GM23248 (cell line): ENCODE results near the gene SBDS. TPM values are rescaled to one million over a fixed set of nuclear protein-coding genes. Genes with fewer than 3 reads are reported as not detected.
"Not testable (repeated sequence)": the region's sequence is repeated elsewhere in the genome, so short reads cannot be mapped to it uniquely, and the experiment has no call there.

Experiments used
- DNase-seq: peaks from one replicate; pipeline ENCODE4 v3.0.0-alpha.2; 2015
- H2AFZ ChIP-seq: fragments of 200-600 bp; sonication (generic); 2 replicates; pipeline ENCODE4 v1.6.1; 2016; ENCODE audit warnings: antibody characterized with exemption
- H3F3A ChIP-seq: fragments of 200-600 bp; sonication (generic); 2 replicates; pipeline ENCODE4 v1.6.1; 2016; ENCODE audit warnings: mild to moderate bottlenecking, antibody characterized with exemption, mixed run types; ENCODE audit not compliant: insufficient read depth
- H3K27ac ChIP-seq: fragments of 200-600 bp; sonication (generic); 2 replicates; pipeline ENCODE4 v1.5.1; 2016; ENCODE audit warnings: mild to moderate bottlenecking
- H3K27me3 ChIP-seq: fragments of 200-600 bp; sonication (generic); replicated peaks from 2 replicates; pipeline ENCODE4 v1.6.1; 2016; ENCODE audit warnings: mild to moderate bottlenecking; ENCODE audit not compliant: insufficient read depth
- H3K36me3 ChIP-seq: fragments of 200-600 bp; sonication (generic); 2 replicates; pipeline ENCODE4 v1.6.1; 2016; ENCODE audit warnings: low read depth, mild to moderate bottlenecking
- H3K4me1 ChIP-seq: fragments of 200-600 bp; sonication (generic); 2 replicates; pipeline ENCODE4 v1.6.1; 2016; ENCODE audit warnings: mild to moderate bottlenecking; ENCODE audit not compliant: insufficient read depth
- H3K4me2 ChIP-seq: fragments of 200-600 bp; sonication (generic); one replicate; pipeline ENCODE4 v1.6.1; 2016; ENCODE audit warnings: mild to moderate bottlenecking; ENCODE audit not compliant: unreplicated experiment
- H3K4me3 ChIP-seq: fragments of 200-600 bp; sonication (generic); 2 replicates; pipeline ENCODE4 v1.5.1; 2016; ENCODE audit warnings: mild to moderate bottlenecking
- H3K79me2 ChIP-seq: fragments of 200-600 bp; sonication (generic); 2 replicates; pipeline ENCODE4 v1.6.1; 2016; ENCODE audit warnings: mild to moderate bottlenecking; ENCODE audit not compliant: insufficient read depth
- H3K9ac ChIP-seq: fragments of 200-600 bp; sonication (generic); 2 replicates; pipeline ENCODE4 v1.6.1; 2016; ENCODE audit warnings: mild to moderate bottlenecking
- H3K9me2 ChIP-seq: fragments of 200-600 bp; sonication (generic); 2 replicates; pipeline ENCODE4 v1.6.1; 2016; ENCODE audit warnings: mixed run types, mild to moderate bottlenecking, moderate library complexity; ENCODE audit not compliant: insufficient read depth
- H3K9me3 ChIP-seq: fragments of 200-600 bp; sonication (generic); one replicate; pipeline ENCODE4 v1.6.1; 2017; ENCODE audit warnings: low read depth
- H4K20me1 ChIP-seq: fragments of 200-600 bp; sonication (generic); 2 replicates; pipeline ENCODE4 v1.6.0; 2016; ENCODE audit not compliant: insufficient read depth
- WGBS, 2 experiments: methylation state at CpG; one replicate each; pipeline ENCODE4 v1.1.6; 2015 to 2017; ENCODE audit warnings: low lambda C conversion rate in 2 of 2, low coverage in 1 of 2; ENCODE audit errors: missing lambda C conversion rate in 2 of 2; 5-methylcytosine and 5-hydroxymethylcytosine counted together
- in situ Hi-C: fragments of 300-500 bp; cut with MboI; formaldehyde crosslinking; loops from 2 replicates; pipeline ENCODE4 v1.15.0; 2020
- polyA plus RNA-seq: library from polyadenylated mRNA; unstranded; fragments of >200 nt; fragmentation: Nextera tagmentation; extraction: Ambion mirVana; gene quantifications from 2 replicates; pipeline ENCODE4 v1.2.1, GENCODE V29; 2016
- total RNA-seq: library from RNA; depleted of rRNA; stranded (reverse); fragments of >200 nt; shearing (Covaris generic); gene quantifications from 2 replicates; pipeline ENCODE4 v1.2.3, GENCODE V29; 2014; rRNA removed

SBDS gene
- 143 and 151 TPM in 2 replicates for total RNA-seq
- 241 and 244 TPM in 2 replicates for polyA plus RNA-seq

- H4K20me1 ChIP-seq, H3K9me2 ChIP-seq, H3F3A ChIP-seq, in situ Hi-C loops, H3K27me3 ChIP-seq, H3K9me3 ChIP-seq: not testable (repeated sequence)
- Histone ChIP-seq H3K36me3 (peaks cover 26% of the 10 kb centered on the region), H3K79me2 (peaks cover 60% of the 10 kb centered on the region), H3K9ac (peak within 1 kb of the TSS; percentile 99), H3K27ac (peak within 1 kb of the TSS; percentile 98), H3K4me1 (peaks cover 12% of the 10 kb centered on the region), H3K4me2 (peak within 1 kb of the TSS; percentile 88), H2AFZ (peak within 1 kb of the TSS; percentile 82), H3K4me3 (peak within 1 kb of the TSS; percentile 90)
- 0 to 1% methylated on average over 59 of the region's 59 CpGs for WGBS, 2 experiments
- peak; percentile 98 for DNase-seq
Measured at GRCh38 chr7:66995050-66995776, at the start of gene SBDS. Gene SBDS, minus strand, starts transcription at chr7:66995586. Its CDS starts 169 bp downstream, at chr7:66995417.

GRCh38 chr7:67043559-67043930, 48.2 kb upstream of the SBDS start:
- 77 to 78% methylated on average over 4 of the region's 4 CpGs for WGBS, 2 experiments
- Histone ChIP-seq H3K4me2 (peak overlapping the region; percentile 59), H3K9ac (peak overlapping the region; percentile 3; the same call in 1 of the 2 replicates), H3K27ac (peak overlapping the region; percentile 64), H3K4me1 (peaks cover 16% of the 10 kb centered on the region), H3F3A (peaks cover 21% of the 10 kb centered on the region), H3K4me3 (peak overlapping the region; percentile 28; the same call in 1 of the 2 replicates)
- H2AFZ ChIP-seq, H3K27me3 ChIP-seq, H4K20me1 ChIP-seq, H3K36me3 ChIP-seq, in situ Hi-C loops, H3K79me2 ChIP-seq, H3K9me2 ChIP-seq, H3K9me3 ChIP-seq: not testable (repeated sequence)
- peak; percentile 5 for DNase-seq

GRCh38 chr7:67042781-67043558, 47.6 kb upstream of the SBDS start:
- in situ Hi-C loops, H3K27me3 ChIP-seq, H2AFZ ChIP-seq, H3K9me3 ChIP-seq, H3K36me3 ChIP-seq, H3K9me2 ChIP-seq, H3K79me2 ChIP-seq, H4K20me1 ChIP-seq: not testable (repeated sequence)
- Histone ChIP-seq H3K4me3 (peak overlapping the region; percentile 28; the same call in 1 of the 2 replicates), H3K9ac (peak overlapping the region; percentile 3; the same call in 1 of the 2 replicates), H3K4me2 (peak overlapping the region; percentile 59), H3F3A (peaks cover 21% of the 10 kb centered on the region), H3K4me1 (peaks cover 16% of the 10 kb centered on the region), H3K27ac (peak overlapping the region; percentile 64)
- 42 to 47% methylated on average over 5 of the region's 5 CpGs for WGBS, 2 experiments
- DNase-seq, result peak; percentile 79

GRCh38 chr7:67040832-67041231, 45.4 kb upstream of the SBDS start:
- H3K27ac ChIP-seq, H3K27me3 ChIP-seq, H3K79me2 ChIP-seq, H3K9me3 ChIP-seq, H3K4me2 ChIP-seq, H3K9me2 ChIP-seq, H3K4me3 ChIP-seq, H3K9ac ChIP-seq, H4K20me1 ChIP-seq, in situ Hi-C loops, H2AFZ ChIP-seq, DNase-seq, H3K36me3 ChIP-seq: not testable (repeated sequence)
- peaks cover 16% of the 10 kb centered on the region for H3K4me1 ChIP-seq
- WGBS, 2 experiments, result 48 to 49% methylated on average over 2 of the region's 2 CpGs
- peaks cover 21% of the 10 kb centered on the region for H3F3A ChIP-seq

- H3F3A ChIP-seq, H3K9ac ChIP-seq, H3K9me2 ChIP-seq, H3K36me3 ChIP-seq, H2AFZ ChIP-seq, H3K4me3 ChIP-seq, H4K20me1 ChIP-seq, H3K9me3 ChIP-seq, H3K4me1 ChIP-seq, H3K79me2 ChIP-seq, in situ Hi-C loops, H3K27ac ChIP-seq, DNase-seq, H3K27me3 ChIP-seq, H3K4me2 ChIP-seq: not testable (repeated sequence)
- 85 to 88% methylated on average over 10 of the region's 10 CpGs for WGBS, 2 experiments
Measured at GRCh38 chr7:67036432-67037395, 41.3 kb upstream of the SBDS start.
